ENCODE data around the gene TSN.
"Not testable (repeated sequence)": the region's sequence is repeated elsewhere in the genome, so short reads cannot be mapped to it uniquely, and the experiment has no call there.

Gene TSN

GRCh38 chr2:121803503-121803902 lies 48.1 kb downstream of the TSN start:
- DNase-seq, result no peak

GRCh38 chr2:121804340-121804739 lies 48.9 kb downstream of the TSN start:
- no peak for DNase-seq

GRCh38 chr2:121804997-121805765 lies 49.7 kb downstream of the TSN start:
- DNase-seq, result no peak

GRCh38 chr2:121805766-121806143 lies 50.3 kb downstream of the TSN start:
- no peak for DNase-seq

- not testable (repeated sequence) for DNase-seq
Observed at GRCh38 chr2:121807771-121808170, 52.3 kb downstream of the TSN start.

- no peak for DNase-seq
Observed at GRCh38 chr2:121809607-121810006, 54.2 kb downstream of the TSN start.

- DNase-seq, result peak in 1 of 2 experiments; percentile 35
Observed at GRCh38 chr2:121810959-121811853, 55.8 kb downstream of the TSN start.

GRCh38 chr2:121813083-121813482 lies 57.6 kb downstream of the TSN start:
- not testable (repeated sequence) for DNase-seq

GRCh38 chr2:121815216-121815615 lies 59.8 kb downstream of the TSN start:
- no peak for DNase-seq

GRCh38 chr2:121816797-121817196 lies 61.3 kb downstream of the TSN start:
- no peak for DNase-seq

GRCh38 chr2:121817304-121817703 lies 61.9 kb downstream of the TSN start:
- DNase-seq, result not testable (repeated sequence)

All from SW 1271 (cell line).